ENCODE data around the gene LRP1B. TPM values are rescaled to one million over a fixed set of nuclear protein-coding genes. Genes with fewer than 3 reads are reported as not detected.

The LRP1B gene
- polyA plus RNA-seq, 3 donors, result 0.25 to 3.1 (median 2.2) TPM

DNA sequence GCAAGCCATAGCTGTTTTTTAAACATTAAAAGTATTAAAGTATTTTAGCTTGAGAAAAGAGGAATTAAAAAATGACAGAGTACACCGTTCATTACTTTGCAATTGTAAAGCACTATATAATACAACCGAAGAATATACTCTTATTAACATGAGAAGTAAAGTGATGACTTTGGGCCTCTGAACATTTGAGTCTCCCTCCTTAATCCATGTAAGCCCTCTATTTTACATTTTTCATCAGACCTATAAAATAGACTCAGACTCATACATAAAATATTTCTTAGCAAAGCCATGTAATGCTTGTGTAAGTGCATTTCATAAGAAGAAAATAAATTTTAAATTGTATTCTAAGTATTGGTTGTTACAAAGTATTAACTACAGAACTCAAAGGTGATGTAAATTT is 198.6 kb downstream of the LRP1B start:
- 87% methylated on average over 2 of the region's 2 CpGs for WGBS, 3 donors
- no peak overlapping the region for H3K27ac ChIP-seq (ENCODE audit: low read depth, low read length)

- no peak overlapping the region for H3K27ac ChIP-seq (ENCODE audit: low read depth, low read length)
- 70 to 74% (median 73%) methylated on average over 3 of the region's 3 CpGs for WGBS, 3 donors
Observed at GRCh38 chr2:141931797-141932196, 199.0 kb downstream of the LRP1B start.

GRCh38 chr2:141930803-141931202 is 200.0 kb downstream of the LRP1B start:
- H3K27ac ChIP-seq (ENCODE audit: low read depth, low read length), result no peak overlapping the region

GRCh38 chr2:141929331-141930252 is 201.2 kb downstream of the LRP1B start:
- 63 to 74% (median 66%) methylated on average over 8 of the region's 8 CpGs for WGBS, 3 donors
- H3K27ac ChIP-seq (ENCODE audit: low read depth, low read length), result no peak overlapping the region

- no peak overlapping the region for H3K27ac ChIP-seq (ENCODE audit: low read depth, low read length)
Observed at GRCh38 chr2:141928476-141928875, 202.3 kb downstream of the LRP1B start.

DNA sequence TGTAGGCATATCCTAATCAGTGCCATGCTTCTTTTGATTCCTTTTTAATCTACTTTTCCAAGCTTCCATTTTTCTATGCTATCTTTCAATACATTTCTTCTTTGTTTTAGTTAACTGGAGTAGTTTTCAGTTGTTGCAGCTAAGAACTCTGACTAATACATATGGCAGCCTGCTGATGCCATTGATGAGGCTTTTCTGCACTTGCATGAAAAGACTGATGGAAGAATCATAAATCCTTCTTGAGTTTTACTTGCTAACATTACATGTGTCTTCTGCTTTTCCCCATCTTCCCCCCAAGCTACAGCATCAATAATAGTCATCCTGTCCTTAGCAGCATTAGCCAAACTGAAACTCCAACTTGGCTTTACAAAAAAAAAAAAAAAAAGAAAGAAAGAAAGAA is 203.3 kb downstream of the LRP1B start:
- H3K27ac ChIP-seq (ENCODE audit: low read depth, low read length), result no peak overlapping the region

DNA sequence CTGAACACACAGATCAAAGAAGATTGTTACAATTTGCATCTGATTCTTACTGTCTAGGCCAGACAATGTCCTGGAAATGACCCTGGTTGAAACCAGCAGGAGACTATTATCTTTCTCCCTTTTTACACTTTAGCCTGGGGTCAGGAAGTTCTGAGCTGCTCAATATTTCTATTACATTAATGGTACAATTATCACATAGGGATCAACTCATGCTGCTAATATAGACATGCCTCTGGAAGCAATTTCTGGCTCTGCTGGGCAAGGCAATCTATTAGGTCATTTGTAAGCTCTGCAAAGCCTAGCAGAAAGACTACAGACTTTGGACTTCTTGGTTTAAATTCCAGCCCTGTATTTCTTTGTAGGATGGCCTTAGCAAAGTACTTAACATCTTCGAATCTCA is 205.3 kb downstream of the LRP1B start:
- 61 to 72% (median 68%) methylated on average over 1 of the region's 1 CpG for WGBS, 3 donors
- H3K27ac ChIP-seq (ENCODE audit: low read depth, low read length), result no peak overlapping the region

- 81 to 88% (median 87%) methylated on average over 1 of the region's 1 CpG for WGBS, 3 donors
- no peak overlapping the region for H3K27ac ChIP-seq (ENCODE audit: low read depth, low read length)
Observed at GRCh38 chr2:141923657-141924056, 207.2 kb downstream of the LRP1B start.

- no peak overlapping the region for H3K27ac ChIP-seq (ENCODE audit: low read depth, low read length)
- 30 to 45% (median 41%) methylated on average over 2 of the region's 2 CpGs for WGBS, 3 donors
Observed at GRCh38 chr2:141911485-141912066, 219.2 kb downstream of the LRP1B start.

- H3K27ac ChIP-seq (ENCODE audit: low read depth, low read length), result no peak overlapping the region
- WGBS, 3 donors, result 48 to 72% (median 64%) methylated on average over 2 of the region's 2 CpGs
Observed at GRCh38 chr2:141906678-141907077, 224.1 kb downstream of the LRP1B start.

DNA sequence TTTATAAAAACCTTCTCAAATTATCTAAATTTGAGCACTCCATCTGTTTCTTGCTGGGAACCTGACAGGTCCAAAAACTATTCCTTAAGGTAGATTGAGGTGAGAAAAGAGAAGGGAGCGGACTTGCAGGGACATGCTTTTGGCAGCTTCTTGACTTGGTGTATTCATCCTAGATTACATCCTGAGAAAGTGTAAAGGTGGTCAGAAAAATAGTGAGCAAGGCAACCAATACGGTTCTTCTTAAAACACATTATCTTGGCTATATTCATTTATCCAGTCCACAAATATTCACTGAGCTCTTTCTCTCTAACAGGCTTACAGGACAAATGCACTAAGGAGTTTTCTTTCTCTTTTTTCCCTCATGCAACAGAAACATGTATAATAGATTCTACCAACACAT is 230.0 kb downstream of the LRP1B start:
- H3K27ac ChIP-seq (ENCODE audit: low read depth, low read length), result no peak overlapping the region
- 83 to 95% (median 93%) methylated on average over 2 of the region's 2 CpGs for WGBS, 3 donors

GRCh38 chr2:141899740-141900139 is 231.1 kb downstream of the LRP1B start:
- H3K27ac ChIP-seq (ENCODE audit: low read depth, low read length), result no peak overlapping the region
- WGBS, 3 donors, result 37 to 72% (median 64%) methylated on average over 4 of the region's 4 CpGs

GRCh38 chr2:141889788-141890187 is 241.0 kb downstream of the LRP1B start:
- no peak overlapping the region for H3K27ac ChIP-seq (ENCODE audit: low read depth, low read length)
- 88 to 90% (median 89%) methylated on average over 1 of the region's 1 CpG for WGBS, 3 donors

DNA sequence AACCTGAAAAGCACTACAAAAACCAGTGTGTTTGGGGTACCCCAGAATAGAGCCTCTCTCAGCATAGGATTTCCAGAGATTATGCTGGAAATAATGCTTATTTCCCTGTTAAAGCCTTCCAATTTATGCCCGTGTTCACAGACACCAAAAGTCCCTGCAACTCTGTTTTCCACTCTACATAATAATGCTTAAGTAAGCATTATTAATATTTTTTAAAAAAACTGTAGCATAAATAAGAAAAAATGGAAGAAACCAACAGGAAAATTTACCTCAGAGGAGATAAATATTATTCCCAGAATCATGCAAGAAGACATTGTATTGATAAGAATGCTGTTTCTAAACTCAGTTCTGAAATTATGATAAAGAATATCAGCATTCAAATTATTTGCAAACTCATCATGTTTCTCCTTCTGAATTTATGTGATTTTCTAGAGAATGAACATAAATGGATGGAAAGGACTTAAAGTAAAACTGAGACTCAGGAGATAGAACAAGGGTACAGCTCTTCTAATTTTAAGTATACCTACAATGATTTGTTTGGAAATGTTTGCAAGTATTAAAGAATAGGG is 241.7 kb downstream of the LRP1B start:
- 69 to 81% (median 79%) methylated on average over 1 of the region's 1 CpG for WGBS, 3 donors
- H3K27ac ChIP-seq (ENCODE audit: low read depth, low read length), result no peak overlapping the region

DNA sequence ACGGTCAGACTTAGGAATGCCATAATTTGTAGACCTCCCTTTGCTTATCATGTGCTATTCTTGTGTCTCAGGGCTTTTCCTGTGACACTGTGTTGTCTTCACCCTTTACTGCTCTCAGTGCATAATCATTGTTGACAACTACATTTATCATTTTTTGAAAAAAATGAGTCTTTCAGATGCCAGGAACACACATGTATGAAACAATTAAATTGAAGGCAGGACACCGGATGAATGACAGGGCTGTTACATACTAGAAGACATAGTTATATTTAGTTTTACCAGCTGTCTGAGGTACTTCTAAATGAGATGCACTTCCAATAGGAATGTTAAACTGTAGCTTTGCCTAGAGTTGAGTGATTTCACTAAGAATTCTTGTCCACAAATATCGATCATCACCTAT is 243.5 kb downstream of the LRP1B start:
- WGBS, 3 donors, result 87 to 92% (median 89%) methylated on average over 3 of the region's 3 CpGs
- no peak overlapping the region for H3K27ac ChIP-seq (ENCODE audit: low read depth, low read length)

- WGBS, 3 donors, result 95 to 100% (median 97%) methylated on average over 1 of the region's 1 CpG
- no peak overlapping the region for H3K27ac ChIP-seq (ENCODE audit: low read depth, low read length)
Observed at GRCh38 chr2:141878016-141878415, 252.8 kb downstream of the LRP1B start.

DNA sequence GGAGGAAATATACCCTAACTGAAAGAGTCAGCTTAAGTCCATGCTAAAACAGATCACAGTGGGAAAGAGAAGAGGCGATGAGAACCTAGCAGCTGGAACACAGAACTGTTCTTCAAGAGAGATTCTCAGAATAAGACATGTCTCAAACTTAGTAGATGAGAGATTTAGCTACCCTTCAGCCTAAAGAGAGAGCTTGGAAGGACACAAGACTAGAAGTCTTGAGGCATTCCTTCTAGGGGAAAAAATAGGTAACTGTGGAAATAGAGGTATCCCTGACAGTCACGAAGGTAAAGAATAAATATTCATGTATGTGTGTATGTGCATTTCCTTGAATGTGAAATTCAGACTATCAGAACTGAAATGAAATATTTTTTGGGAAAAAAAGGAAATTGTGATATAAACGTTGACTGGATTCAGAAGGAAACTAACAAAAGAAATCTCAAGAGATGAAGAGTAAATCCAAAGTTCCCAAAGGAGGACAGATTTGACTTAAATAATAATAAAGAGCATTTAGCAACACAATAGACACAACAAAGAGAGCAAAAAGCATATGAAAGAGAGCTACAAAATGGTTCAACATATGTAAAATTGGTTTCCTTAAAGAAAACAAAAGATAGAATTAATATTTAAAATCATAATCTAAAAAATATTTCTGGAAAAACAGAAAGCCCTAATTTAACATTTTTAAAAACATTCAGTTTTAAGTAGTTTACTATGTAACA is 258.7 kb downstream of the LRP1B start:
- 52 to 60% (median 56%) methylated on average over 3 of the region's 3 CpGs for WGBS, 3 donors
- no peak overlapping the region for H3K27ac ChIP-seq (ENCODE audit: low read depth, low read length)

DNA sequence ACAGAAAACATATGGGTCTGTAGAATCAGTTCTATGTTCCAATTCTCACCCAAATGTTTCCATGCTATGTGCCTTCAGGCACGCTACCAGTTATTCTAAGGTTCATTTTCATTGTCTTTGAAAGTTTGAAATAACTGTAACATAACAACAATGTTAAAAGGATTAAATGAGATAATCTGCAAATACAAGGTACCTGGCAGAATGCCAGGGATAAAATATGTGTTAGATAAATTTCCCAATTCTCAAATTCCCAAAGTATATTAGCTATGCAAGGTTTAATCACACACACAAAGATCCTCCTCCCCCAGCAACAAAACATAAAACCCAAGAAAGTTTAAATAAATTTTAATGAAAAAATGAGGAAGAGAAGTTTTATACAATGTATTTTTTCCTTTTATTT is 261.2 kb downstream of the LRP1B start:
- WGBS, 3 donors, result 83 to 97% (median 96%) methylated on average over 1 of the region's 1 CpG
- no peak overlapping the region for H3K27ac ChIP-seq (ENCODE audit: low read depth, low read length)

DNA sequence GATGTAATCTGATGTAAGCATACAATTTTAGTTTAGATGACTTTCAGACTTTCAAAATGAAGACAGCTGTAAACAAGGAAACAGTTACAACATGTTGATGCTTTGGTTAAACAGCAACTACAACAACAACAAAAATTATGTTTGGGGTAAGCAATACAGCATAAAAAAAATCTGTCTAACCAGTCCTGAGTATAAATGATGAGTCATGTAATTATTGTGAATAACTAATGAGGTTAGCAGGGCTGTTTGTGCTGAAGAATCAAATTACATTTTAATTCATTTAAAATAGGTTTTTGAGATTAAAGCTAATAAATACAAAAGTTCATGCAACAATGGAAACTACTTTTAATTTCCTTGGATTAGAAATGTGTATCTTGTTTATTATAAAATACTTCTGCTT is 266.9 kb downstream of the LRP1B start:
- no peak overlapping the region for H3K27ac ChIP-seq (ENCODE audit: low read depth, low read length)
